HepG2 (cell line): ENCODE measurements around the gene DAB2IP. TPM values are rescaled to one million over a fixed set of nuclear protein-coding genes. Genes with fewer than 3 reads are reported as not detected.
A peak's percentile ranks its signal among the peaks of the same experiment; 100 is the strongest.

Source experiments
- ARNTL ChIP-seq: sonication (generic); formaldehyde crosslinking; IDR thresholded peaks from 2 replicates; pipeline ENCODE4 v1.4.0; 2020; ENCODE audit warnings: mild to moderate bottlenecking, missing genetic modification reagents
- ATF6 ChIP-seq: sonication (generic); formaldehyde crosslinking; conservative IDR thresholded peaks from 2 replicates; pipeline ENCODE4 v1.4.0; 2020; ENCODE audit warnings: missing genetic modification reagents
- CCDC6 ChIP-seq: sonication (generic); formaldehyde crosslinking; IDR thresholded peaks from 2 replicates; pipeline ENCODE4 v1.8.1; 2022; ENCODE audit warnings: mild to moderate bottlenecking, missing genetic modification reagents, moderate library complexity
- CHCHD3 ChIP-seq: sonication (generic); formaldehyde crosslinking; IDR thresholded peaks from 2 replicates; pipeline ENCODE4 v1.8.0; 2022; ENCODE audit warnings: mild to moderate bottlenecking, missing genetic modification reagents, moderate library complexity
- CSRNP2 ChIP-seq: sonication (generic); formaldehyde crosslinking; conservative IDR thresholded peaks from 2 replicates; pipeline ENCODE4 v1.8.0; 2022; ENCODE audit warnings: low read depth, missing genetic modification reagents
- GATAD1 ChIP-seq: IDR thresholded peaks from 2 replicates; pipeline ENCODE4 v1.6.1; 2016; ENCODE audit warnings: missing genetic modification reagents, missing compliant biosample characterization
- HNF1B ChIP-seq: sonication (generic); formaldehyde crosslinking; IDR thresholded peaks from 2 replicates; pipeline ENCODE4 v1.5.1; 2020; ENCODE audit warnings: mild to moderate bottlenecking, moderate library complexity, missing genetic modification reagents
- HOXA7 ChIP-seq: sonication (generic); formaldehyde crosslinking; IDR thresholded peaks from 2 replicates; pipeline ENCODE4 v1.8.1; 2022; ENCODE audit warnings: mild to moderate bottlenecking, missing genetic modification reagents, moderate library complexity
- NCOA2 ChIP-seq: sonication (generic); formaldehyde crosslinking; IDR thresholded peaks from 2 replicates; pipeline ENCODE4 v1.8.0; 2022; ENCODE audit warnings: inconsistent platforms
- NFIC ChIP-seq: IDR thresholded peaks from 2 replicates; pipeline ENCODE4 v1.6.1; 2012; ENCODE audit warnings: mild to moderate bottlenecking, low read length, inconsistent platforms
- NR3C1 ChIP-seq: sonication (generic); formaldehyde crosslinking; IDR thresholded peaks from 2 replicates; pipeline ENCODE4 v1.4.0; 2020; ENCODE audit warnings: missing genetic modification reagents
- PTBP1 ChIP-seq: fragments of 200-400 bp; formaldehyde crosslinking; IDR thresholded peaks from 2 replicates; pipeline ENCODE4 v1.6.1; 2018; ENCODE audit warnings: low read length, low read depth; ENCODE audit not compliant: poor library complexity, severe bottlenecking
- SAP130 ChIP-seq: IDR thresholded peaks from 2 replicates; pipeline ENCODE4 v1.6.1; 2016; ENCODE audit warnings: low read depth
- TBL1XR1 ChIP-seq: fragments of 150-350 bp; IDR thresholded peaks from 2 replicates; pipeline ENCODE4 v1.6.1; 2014; ENCODE audit warnings: borderline replicate concordance, low read length; ENCODE audit not compliant: partially characterized antibody
- TCF7L2 ChIP-seq: IDR thresholded peaks from 2 replicates; pipeline ENCODE4 v1.6.1; 2011; ENCODE audit warnings: mild to moderate bottlenecking, low read depth, low read length, moderate library complexity
- TOE1 ChIP-seq: sonication (generic); formaldehyde crosslinking; IDR thresholded peaks from 2 replicates; pipeline ENCODE4 v1.4.0; 2020; ENCODE audit warnings: mild to moderate bottlenecking, missing genetic modification reagents
- ZNF138 ChIP-seq: sonication (generic); formaldehyde crosslinking; IDR thresholded peaks from 2 replicates; pipeline ENCODE4 v1.5.0; 2020; ENCODE audit warnings: mild to moderate bottlenecking, low read depth, missing genetic modification reagents
- ZNF205 ChIP-seq: IDR thresholded peaks from 2 replicates; pipeline ENCODE4 v1.6.1; 2018; ENCODE audit warnings: missing biosample characterization, missing genetic modification reagents
- ZNF772 ChIP-seq: sonication (generic); formaldehyde crosslinking; IDR thresholded peaks from 2 replicates; pipeline ENCODE4 v1.5.0; 2020; ENCODE audit warnings: mild to moderate bottlenecking, missing genetic modification reagents
- ZNF773 ChIP-seq: sonication (generic); formaldehyde crosslinking; IDR thresholded peaks from 2 replicates; pipeline ENCODE4 v1.4.0; 2020; ENCODE audit warnings: missing genetic modification reagents, borderline replicate concordance
- polyA plus RNA-seq, 8 experiments: library from polyadenylated mRNA; depleted of rRNA in 3 of 8; stranded (reverse) in 7 of 8; unstranded in 1 of 8; fragments of >200 nt; fragmentation: Illumina TruSeq in 4 of 8; extraction: Trizol in 4 of 8; gene quantifications; 2 replicates each; pipeline versions ENCODE4 v1.2.1 to v1.2.3, GENCODE V29; 2011 to 2016; ENCODE audit warnings: low read depth in 4 of 8, missing spikeins in 1 of 8, mixed read lengths in 1 of 8; ENCODE audit not compliant: insufficient read depth in 1 of 8
- total RNA-seq, 5 experiments: library from RNA; depleted of rRNA; stranded (reverse); fragments of >200 nt; fragmentation: Illumina TruSeq; extraction: Trizol; gene quantifications; 2 replicates each; pipeline ENCODE4 v1.2.3, GENCODE V29; 2016; ENCODE audit warnings: low read depth in 1 of 5
- TF ChIP-seq, protein P1 (sequence below): sonication (generic); formaldehyde crosslinking; IDR thresholded peaks from 2 replicates; pipeline ENCODE4 v1.4.0; 2020; ENCODE audit warnings: missing genetic modification reagents
- TF ChIP-seq, protein P2 (sequence below): sonication (generic); formaldehyde crosslinking; IDR thresholded peaks from 2 replicates; pipeline ENCODE4 v1.9.0; 2021; ENCODE audit warnings: missing genetic modification reagents, mild to moderate bottlenecking, borderline replicate concordance
- TF ChIP-seq, protein P3 (sequence below): sonication (generic); formaldehyde crosslinking; IDR thresholded peaks from 2 replicates; pipeline ENCODE4 v1.4.0; 2020; ENCODE audit warnings: mild to moderate bottlenecking, missing genetic modification reagents

The DAB2IP gene
- total and polyA plus RNA-seq, 2 of the 13 experiments (the other 11 are each of a cell fraction or from before 2014, with no cell fraction given), result 25.3 to 37.9 TPM

DNA sequence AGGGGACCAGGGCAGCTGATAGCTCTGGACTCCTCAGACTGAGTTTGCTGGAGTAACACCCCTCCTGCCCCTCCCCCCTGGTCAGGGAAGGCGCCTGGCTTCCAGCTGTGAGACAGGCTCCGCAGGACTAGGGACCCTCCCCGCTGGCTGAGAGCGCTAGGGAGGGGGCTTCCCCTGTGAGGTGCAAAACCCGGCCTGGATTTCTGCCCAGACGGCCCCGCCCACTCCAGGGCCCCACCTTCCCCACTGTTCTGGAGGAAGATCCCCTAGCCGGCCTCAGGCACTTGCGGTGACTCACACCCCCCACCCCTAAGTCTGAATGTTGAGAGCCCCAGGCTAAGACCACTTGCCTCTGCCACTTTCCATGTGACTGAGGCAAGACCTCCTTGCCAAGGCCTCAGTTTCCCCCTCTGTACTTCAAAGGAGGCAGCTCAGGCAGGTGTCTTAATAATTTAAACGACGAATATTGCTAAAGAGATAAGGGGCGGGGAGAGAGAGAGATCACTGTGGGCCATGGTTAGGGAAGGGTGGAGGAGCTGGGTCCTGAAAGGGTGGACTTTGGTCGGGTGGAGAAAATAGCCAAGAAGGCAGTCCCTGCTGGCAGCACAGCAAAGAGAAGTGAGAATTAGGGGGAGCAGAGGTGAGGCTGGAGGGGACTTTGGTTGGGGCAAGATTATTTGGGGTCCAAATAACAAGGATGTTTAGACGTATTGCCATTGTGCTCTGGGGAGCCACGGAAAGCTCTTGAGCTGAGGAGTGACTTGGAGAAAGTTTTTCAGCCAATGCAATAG is 1.0 kb upstream of the DAB2IP start (continued):
- TF ChIP-seq HNF1B (peak; percentile 36; the same call in 1 of the 2 replicates), HOXA7 (CRISPR knock-in tag) (no peak), CHCHD3 (CRISPR knock-in tag) (no peak), TBL1XR1 (no peak), NR3C1 (CRISPR knock-in tag) (no peak), NFIC (no peak), ATF6 (CRISPR knock-in tag) (no peak), TOE1 (no peak), ZNF138 (CRISPR knock-in tag) (no peak), NCOA2 (CRISPR knock-in tag) (no peak), SAP130 (CRISPR knock-in tag) (peak; percentile 57), TCF7L2 (no peak), ZNF205 (no peak), ZNF773 (CRISPR knock-in tag) (no peak), ZNF772 (CRISPR knock-in tag) (no peak), ARNTL (CRISPR knock-in tag) (no peak), GATAD1 (0 out of 2 replicates have a peak, but pooled peaks have one; percentile 4), PTBP1 (no peak), CCDC6 (no peak), CSRNP2 (CRISPR knock-in tag) (no peak)
- TF ChIP-seq, protein P1, sequence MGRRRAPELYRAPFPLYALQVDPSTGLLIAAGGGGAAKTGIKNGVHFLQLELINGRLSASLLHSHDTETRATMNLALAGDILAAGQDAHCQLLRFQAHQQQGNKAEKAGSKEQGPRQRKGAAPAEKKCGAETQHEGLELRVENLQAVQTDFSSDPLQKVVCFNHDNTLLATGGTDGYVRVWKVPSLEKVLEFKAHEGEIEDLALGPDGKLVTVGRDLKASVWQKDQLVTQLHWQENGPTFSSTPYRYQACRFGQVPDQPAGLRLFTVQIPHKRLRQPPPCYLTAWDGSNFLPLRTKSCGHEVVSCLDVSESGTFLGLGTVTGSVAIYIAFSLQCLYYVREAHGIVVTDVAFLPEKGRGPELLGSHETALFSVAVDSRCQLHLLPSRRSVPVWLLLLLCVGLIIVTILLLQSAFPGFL, result no peak
- TF ChIP-seq, protein P2, sequence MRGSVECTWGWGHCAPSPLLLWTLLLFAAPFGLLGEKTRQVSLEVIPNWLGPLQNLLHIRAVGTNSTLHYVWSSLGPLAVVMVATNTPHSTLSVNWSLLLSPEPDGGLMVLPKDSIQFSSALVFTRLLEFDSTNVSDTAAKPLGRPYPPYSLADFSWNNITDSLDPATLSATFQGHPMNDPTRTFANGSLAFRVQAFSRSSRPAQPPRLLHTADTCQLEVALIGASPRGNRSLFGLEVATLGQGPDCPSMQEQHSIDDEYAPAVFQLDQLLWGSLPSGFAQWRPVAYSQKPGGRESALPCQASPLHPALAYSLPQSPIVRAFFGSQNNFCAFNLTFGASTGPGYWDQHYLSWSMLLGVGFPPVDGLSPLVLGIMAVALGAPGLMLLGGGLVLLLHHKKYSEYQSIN (CRISPR knock-in tag), result no peak
- TF ChIP-seq, protein P3, sequence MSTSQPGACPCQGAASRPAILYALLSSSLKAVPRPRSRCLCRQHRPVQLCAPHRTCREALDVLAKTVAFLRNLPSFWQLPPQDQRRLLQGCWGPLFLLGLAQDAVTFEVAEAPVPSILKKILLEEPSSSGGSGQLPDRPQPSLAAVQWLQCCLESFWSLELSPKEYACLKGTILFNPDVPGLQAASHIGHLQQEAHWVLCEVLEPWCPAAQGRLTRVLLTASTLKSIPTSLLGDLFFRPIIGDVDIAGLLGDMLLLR (CRISPR knock-in tag), result no peak
